GM12891 (cell line): ENCODE results near the gene SPDYE6.
"Not testable (repeated sequence)": the region's sequence is repeated elsewhere in the genome, so short reads cannot be mapped to it uniquely, and the experiment has no call there.

Source experiments
- DNase-seq: peaks from one replicate; pipeline ENCODE4 v3.0.0; 2011; ENCODE audit warnings: low spot score; ENCODE audit not compliant: insufficient read length
- FAIRE-seq: peaks from 2 replicates; lab custom pipeline; 2011; peaks lifted over from hg19 to GRCh38; lab: Jason Lieb, UNC
- PAX5 ChIP-seq: IDR thresholded peaks from 2 replicates; pipeline ENCODE4 v1.6.1; 2011; ENCODE audit warnings: low read length, moderate library complexity, mild to moderate bottlenecking; ENCODE audit not compliant: insufficient read depth, severe bottlenecking
- POLR2A ChIP-seq: IDR thresholded peaks from 2 replicates; pipeline ENCODE4 v1.6.1; 2011; ENCODE audit warnings: low read depth, low read length, control low read depth
- POLR2AphosphoS5 ChIP-seq: IDR thresholded peaks from 2 replicates; pipeline ENCODE4 v1.6.1; 2011; ENCODE audit warnings: low read depth, low read length, control low read depth
- POU2F2 ChIP-seq: IDR thresholded peaks from 2 replicates; pipeline ENCODE4 v1.6.1; 2011; ENCODE audit warnings: low read depth, mild to moderate bottlenecking, control low read depth, low read length, moderate library complexity
- SPI1 ChIP-seq: IDR thresholded peaks from 2 replicates; pipeline ENCODE4 v1.6.1; 2011; ENCODE audit warnings: low read depth, low read length, control low read depth
- TAF1 ChIP-seq: IDR thresholded peaks from 2 replicates; pipeline ENCODE4 v1.6.1; 2011; ENCODE audit warnings: low read depth, low read length, control low read depth

Gene SPDYE6

GRCh38 chr7:102390697-102391484 is 34.6 kb upstream of the SPDYE6 start:
- FAIRE-seq (peak; percentile 77), DNase-seq (peak; percentile 42)
- TF ChIP-seq POLR2AphosphoS5, result no peak
- TF ChIP-seq POLR2A, result no peak
- no peak for TF ChIP-seq POU2F2
- no peak for TF ChIP-seq TAF1
- no peak for TF ChIP-seq PAX5
- no peak for TF ChIP-seq SPI1

GRCh38 chr7:102389810-102390209 is 33.6 kb upstream of the SPDYE6 start:
- DNase-seq (no peak), FAIRE-seq (no peak)
- TF ChIP-seq TAF1 (no peak), SPI1 (no peak), PAX5 (no peak), POLR2AphosphoS5 (no peak), POLR2A (no peak), POU2F2 (no peak)

- FAIRE-seq (no peak), DNase-seq (no peak)
- TF ChIP-seq SPI1, result no peak
- no peak for TF ChIP-seq PAX5
- no peak for TF ChIP-seq POLR2A
- TF ChIP-seq POU2F2, result no peak
- TF ChIP-seq POLR2AphosphoS5, result no peak
- TF ChIP-seq TAF1, result no peak
These were observed 30.8 kb upstream of the SPDYE6 start for GRCh38 chr7:102387064-102387463.

- not testable (repeated sequence) for DNase-seq, FAIRE-seq
These were observed 25.6 kb upstream of the SPDYE6 start for GRCh38 chr7:102381696-102382425.

GRCh38 chr7:102380837-102381236 is 24.6 kb upstream of the SPDYE6 start:
- not testable (repeated sequence) for FAIRE-seq, DNase-seq

- no peak for FAIRE-seq
- no peak for DNase-seq
- TF ChIP-seq PAX5 (no peak), SPI1 (no peak), TAF1 (no peak), POU2F2 (no peak), POLR2AphosphoS5 (no peak), POLR2A (no peak)
These were observed 20.8 kb upstream of the SPDYE6 start for GRCh38 chr7:102376964-102377466.

GRCh38 chr7:102372796-102373195 is 16.6 kb upstream of the SPDYE6 start:
- DNase-seq, FAIRE-seq: not testable (repeated sequence)

GRCh38 chr7:102370038-102370437 is 13.8 kb upstream of the SPDYE6 start:
- not testable (repeated sequence) for DNase-seq, FAIRE-seq

- not testable (repeated sequence) for DNase-seq, FAIRE-seq
These were observed 9.1 kb upstream of the SPDYE6 start for GRCh38 chr7:102365390-102365789.

GRCh38 chr7:102364394-102364886 is 8.2 kb upstream of the SPDYE6 start:
- DNase-seq, FAIRE-seq: not testable (repeated sequence)
